Mesothelial cell of epicardium (in vitro differentiated cells): ENCODE results near the gene ZNF362. TPM values are rescaled to one million over a fixed set of nuclear protein-coding genes. Genes with fewer than 3 reads are reported as not detected.
A peak's percentile ranks its signal among the peaks of the same experiment; 100 is the strongest.

ENCODE experiments used
- DNase-seq, 2 experiments: peaks; one replicate each; pipeline ENCODE4 v3.0.0; 2021; ENCODE audit warnings: low spot score in 2 of 2; ENCODE audit not compliant: unreplicated experiment in 2 of 2
- H3K27ac Mint-ChIP-seq: 2 replicates; pipeline ENCODE4 v1.8.0; 2021; ENCODE audit warnings: mixed read lengths
- H3K27me3 Mint-ChIP-seq: 2 replicates; pipeline ENCODE4 v1.8.0; 2021; ENCODE audit warnings: low read depth, mixed read lengths
- H3K36me3 Mint-ChIP-seq: 2 replicates; pipeline ENCODE4 v1.8.0; 2021; ENCODE audit warnings: mixed read lengths
- H3K4me1 Mint-ChIP-seq: 2 replicates; pipeline ENCODE4 v1.8.0; 2021; ENCODE audit warnings: mixed read lengths
- H3K4me3 Mint-ChIP-seq: 2 replicates; pipeline ENCODE4 v1.8.0; 2021; ENCODE audit warnings: mild to moderate bottlenecking, moderate library complexity, mixed read lengths
- H3K9me3 Mint-ChIP-seq: 2 replicates; pipeline ENCODE4 v1.8.0; 2021; ENCODE audit warnings: mixed read lengths
- total RNA-seq: library from RNA; stranded (reverse); gene quantifications from 3 replicates; pipeline ENCODE4 v1.2.1, GENCODE V29; 2021
- TF ChIP-seq, protein P1 (sequence below): fragments of 200-600 bp; sonication (generic); IDR thresholded peaks from one replicate; pipeline ENCODE4 v1.5.0; 2021; ENCODE audit warnings: antibody characterized with exemption; ENCODE audit not compliant: unreplicated experiment

The ZNF362 gene
- total RNA-seq, 1 donor from 2014 or later = 114 TPM

DNA sequence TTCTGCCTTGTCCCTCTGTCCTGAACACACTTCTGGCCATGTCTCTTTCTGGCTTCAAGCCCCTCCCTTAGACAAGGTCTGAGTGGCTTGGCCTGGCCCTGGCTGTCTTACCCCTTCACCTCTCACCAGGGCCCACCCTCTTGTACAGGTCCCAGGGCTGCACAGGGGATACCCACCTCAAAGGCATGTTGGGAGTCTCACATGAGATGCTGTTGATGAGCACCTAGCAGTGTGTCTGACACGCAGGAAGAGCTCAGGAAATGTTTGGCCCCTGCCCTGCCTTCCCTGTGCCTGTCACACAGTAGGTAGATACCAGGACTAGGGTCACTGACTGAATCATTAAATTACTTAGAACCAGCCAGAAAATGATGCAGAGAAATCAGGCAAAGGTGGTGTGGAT lies 16.6 kb downstream of the ZNF362 start:
- Mint-ChIP-seq H3K4me3 (no peak overlapping the region), H3K27me3 (no peaks in the 10 kb centered on the region), H3K27ac (peak overlapping the region; percentile 26), H3K4me1 (peaks cover 6% of the 10 kb centered on the region), H3K36me3 (peaks cover 17% of the 10 kb centered on the region), H3K9me3 (no peaks in the 10 kb centered on the region)
- TF ChIP-seq, protein P1, sequence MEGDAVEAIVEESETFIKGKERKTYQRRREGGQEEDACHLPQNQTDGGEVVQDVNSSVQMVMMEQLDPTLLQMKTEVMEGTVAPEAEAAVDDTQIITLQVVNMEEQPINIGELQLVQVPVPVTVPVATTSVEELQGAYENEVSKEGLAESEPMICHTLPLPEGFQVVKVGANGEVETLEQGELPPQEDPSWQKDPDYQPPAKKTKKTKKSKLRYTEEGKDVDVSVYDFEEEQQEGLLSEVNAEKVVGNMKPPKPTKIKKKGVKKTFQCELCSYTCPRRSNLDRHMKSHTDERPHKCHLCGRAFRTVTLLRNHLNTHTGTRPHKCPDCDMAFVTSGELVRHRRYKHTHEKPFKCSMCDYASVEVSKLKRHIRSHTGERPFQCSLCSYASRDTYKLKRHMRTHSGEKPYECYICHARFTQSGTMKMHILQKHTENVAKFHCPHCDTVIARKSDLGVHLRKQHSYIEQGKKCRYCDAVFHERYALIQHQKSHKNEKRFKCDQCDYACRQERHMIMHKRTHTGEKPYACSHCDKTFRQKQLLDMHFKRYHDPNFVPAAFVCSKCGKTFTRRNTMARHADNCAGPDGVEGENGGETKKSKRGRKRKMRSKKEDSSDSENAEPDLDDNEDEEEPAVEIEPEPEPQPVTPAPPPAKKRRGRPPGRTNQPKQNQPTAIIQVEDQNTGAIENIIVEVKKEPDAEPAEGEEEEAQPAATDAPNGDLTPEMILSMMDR = no peak
- DNase-seq = no peak

DNA sequence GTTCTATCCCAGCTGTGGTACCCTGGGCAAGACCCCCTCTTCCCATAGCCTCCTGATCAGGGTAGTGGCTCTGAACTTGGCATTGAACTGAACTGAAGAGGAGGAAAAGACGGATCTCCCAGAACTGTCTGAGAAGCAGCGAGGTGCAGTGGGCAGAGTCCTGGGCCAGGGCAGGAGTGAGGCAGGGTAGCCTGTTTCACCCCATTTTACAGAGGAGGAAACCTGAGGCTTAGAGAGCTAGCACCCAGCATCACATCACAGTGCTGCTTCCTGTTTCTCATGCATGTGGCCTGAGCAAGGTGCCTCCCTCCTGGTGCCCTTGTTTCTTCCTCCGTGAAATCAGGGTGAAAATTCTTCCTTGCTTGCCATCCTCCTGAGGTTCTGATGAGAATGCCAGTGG lies 17.1 kb downstream of the ZNF362 start:
- H3K27me3 Mint-ChIP-seq = no peaks in the 10 kb centered on the region
- no peak overlapping the region for H3K27ac Mint-ChIP-seq
- no peak for DNase-seq
- no peaks in the 10 kb centered on the region for H3K9me3 Mint-ChIP-seq
- TF ChIP-seq, protein P1 = no peak
- H3K36me3 Mint-ChIP-seq = peaks cover 18% of the 10 kb centered on the region
- peaks cover 4% of the 10 kb centered on the region for H3K4me1 Mint-ChIP-seq
- no peak overlapping the region for H3K4me3 Mint-ChIP-seq

DNA sequence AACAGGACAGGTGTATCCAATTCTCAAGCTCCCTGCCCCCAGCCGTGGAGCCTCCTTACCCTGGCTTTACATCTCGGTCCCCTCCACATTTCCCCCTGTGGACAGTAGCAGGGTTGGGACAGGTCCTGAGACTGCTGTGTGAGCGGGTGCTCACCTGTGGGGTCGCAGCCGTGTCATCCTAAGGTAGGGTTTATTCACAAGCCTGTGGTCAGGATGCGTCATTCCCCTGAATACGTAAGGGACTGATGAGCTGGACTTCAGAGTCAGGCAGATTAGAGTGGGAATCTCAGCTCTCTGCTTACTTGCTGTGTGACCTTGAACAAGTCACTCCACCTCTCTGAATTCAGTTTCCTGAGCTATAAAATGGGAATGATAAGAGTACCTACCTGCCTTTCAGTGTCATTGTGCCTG lies 17.7 kb downstream of the ZNF362 start:
- Mint-ChIP-seq H3K4me1 (peaks cover 4% of the 10 kb centered on the region), H3K4me3 (no peak overlapping the region), H3K27me3 (no peaks in the 10 kb centered on the region), H3K27ac (no peak overlapping the region), H3K36me3 (peaks cover 20% of the 10 kb centered on the region), H3K9me3 (no peaks in the 10 kb centered on the region)
- TF ChIP-seq, protein P1 = no peak
- DNase-seq = no peak

DNA sequence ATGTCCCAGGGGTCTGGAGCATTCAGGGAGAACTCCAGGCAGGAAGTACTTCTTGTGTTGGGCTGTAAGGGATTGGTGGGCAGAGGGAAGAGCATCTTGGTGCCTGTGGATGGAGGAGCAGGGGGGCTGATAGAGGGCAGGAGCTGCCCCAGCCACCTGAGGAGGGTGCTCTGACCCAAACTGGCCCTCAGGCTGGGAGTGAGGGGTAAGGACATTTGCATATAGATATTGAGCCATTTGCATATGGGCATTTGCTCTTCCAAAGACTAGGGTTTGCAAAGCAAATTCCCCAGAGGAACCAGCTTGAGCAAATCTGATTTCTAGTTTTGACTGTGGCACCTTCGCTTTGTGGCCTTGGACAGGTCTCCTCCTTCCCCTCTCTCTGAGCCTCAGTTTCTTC lies 18.2 kb downstream of the ZNF362 start:
- Mint-ChIP-seq H3K4me3 (no peak overlapping the region), H3K27ac (no peak overlapping the region), H3K9me3 (no peaks in the 10 kb centered on the region), H3K36me3 (peaks cover 20% of the 10 kb centered on the region), H3K27me3 (no peaks in the 10 kb centered on the region), H3K4me1 (peaks cover 2% of the 10 kb centered on the region)
- DNase-seq = no peak
- TF ChIP-seq, protein P1 = no peak

DNA sequence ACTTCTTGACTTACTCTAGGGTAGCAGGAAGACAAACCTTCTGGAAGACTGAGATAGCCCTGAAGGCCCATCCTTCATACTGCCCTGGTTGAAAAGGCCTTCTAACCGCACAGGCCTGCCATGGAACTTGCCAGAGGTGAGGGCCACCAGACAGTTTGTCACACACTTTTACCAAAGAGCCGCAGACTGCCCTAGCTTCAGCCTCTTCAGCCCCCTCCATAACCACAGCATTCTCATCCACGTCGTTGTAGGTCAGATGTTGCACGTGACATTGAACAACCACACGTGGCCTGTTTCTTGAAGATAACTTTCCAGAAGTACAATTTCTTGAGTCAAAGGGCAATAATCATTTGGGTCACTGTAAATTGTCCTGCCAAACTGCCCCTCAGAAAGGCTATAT lies 18.9 kb downstream of the ZNF362 start:
- TF ChIP-seq, protein P1 = no peak
- peaks cover 24% of the 10 kb centered on the region for H3K36me3 Mint-ChIP-seq
- peaks cover 2% of the 10 kb centered on the region for H3K4me1 Mint-ChIP-seq
- no peaks in the 10 kb centered on the region for H3K27me3 Mint-ChIP-seq
- DNase-seq = no peak
- no peaks in the 10 kb centered on the region for H3K9me3 Mint-ChIP-seq
- H3K4me3 Mint-ChIP-seq = no peak overlapping the region
- H3K27ac Mint-ChIP-seq = no peak overlapping the region
